Measurements from ENCODE around the gene GPSM3. TPM values are rescaled to one million over a fixed set of nuclear protein-coding genes. Genes with fewer than 3 reads are reported as not detected.
A peak's percentile ranks its signal among the peaks of the same experiment; 100 is the strongest.
"Not testable (repeated sequence)": the region's sequence is repeated elsewhere in the genome, so short reads cannot be mapped to it uniquely, and the experiment has no call there.

GPSM3 gene
- total RNA-seq, 1 donor from 2014 or later, result 20.8 TPM

DNA sequence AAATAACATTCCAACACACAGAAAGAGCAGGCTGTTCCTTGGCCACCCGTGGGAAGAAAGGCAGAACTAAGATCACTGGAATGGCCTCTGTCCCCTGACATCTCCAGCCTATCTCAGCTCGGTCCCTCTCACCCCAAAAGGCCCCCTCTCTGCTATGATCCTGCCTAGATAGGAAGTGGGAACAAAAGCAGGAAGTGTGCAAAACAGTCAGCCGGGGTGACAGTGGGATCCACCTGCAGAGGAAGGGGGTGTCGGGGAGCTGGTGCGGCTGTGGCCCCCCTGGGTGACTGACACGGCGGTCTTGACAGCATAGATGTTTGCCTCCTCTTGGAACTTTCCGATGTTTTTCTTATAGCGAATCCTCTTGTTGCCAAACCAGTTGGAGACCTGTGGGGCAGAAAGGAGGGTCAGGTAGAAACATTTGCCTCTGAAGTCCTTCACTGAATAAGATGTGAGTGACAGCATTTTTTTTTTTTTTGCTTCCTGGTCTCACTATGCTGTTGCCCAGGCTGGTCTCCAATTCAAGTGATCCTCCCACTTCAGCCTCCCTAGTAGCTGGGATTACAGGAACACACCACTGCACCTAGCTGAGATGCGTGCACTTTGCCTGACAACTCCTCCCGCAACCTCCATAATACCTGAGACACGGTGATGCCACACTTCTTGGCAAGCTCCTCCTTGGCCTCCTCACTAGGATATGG, 5.3 kb downstream of the GPSM3 start:
- Histone ChIP-seq H3K27me3 (ENCODE audit: control insufficient read depth, insufficient read depth, low read length) (no peaks in the 10 kb centered on the region), H3K36me3 (ENCODE audit: control insufficient read depth, insufficient read depth, low read length) (no peaks in the 10 kb centered on the region), H3K4me3 (ENCODE audit: low read depth, low read length) (no peak overlapping the region)
- TF ChIP-seq, protein P1, sequence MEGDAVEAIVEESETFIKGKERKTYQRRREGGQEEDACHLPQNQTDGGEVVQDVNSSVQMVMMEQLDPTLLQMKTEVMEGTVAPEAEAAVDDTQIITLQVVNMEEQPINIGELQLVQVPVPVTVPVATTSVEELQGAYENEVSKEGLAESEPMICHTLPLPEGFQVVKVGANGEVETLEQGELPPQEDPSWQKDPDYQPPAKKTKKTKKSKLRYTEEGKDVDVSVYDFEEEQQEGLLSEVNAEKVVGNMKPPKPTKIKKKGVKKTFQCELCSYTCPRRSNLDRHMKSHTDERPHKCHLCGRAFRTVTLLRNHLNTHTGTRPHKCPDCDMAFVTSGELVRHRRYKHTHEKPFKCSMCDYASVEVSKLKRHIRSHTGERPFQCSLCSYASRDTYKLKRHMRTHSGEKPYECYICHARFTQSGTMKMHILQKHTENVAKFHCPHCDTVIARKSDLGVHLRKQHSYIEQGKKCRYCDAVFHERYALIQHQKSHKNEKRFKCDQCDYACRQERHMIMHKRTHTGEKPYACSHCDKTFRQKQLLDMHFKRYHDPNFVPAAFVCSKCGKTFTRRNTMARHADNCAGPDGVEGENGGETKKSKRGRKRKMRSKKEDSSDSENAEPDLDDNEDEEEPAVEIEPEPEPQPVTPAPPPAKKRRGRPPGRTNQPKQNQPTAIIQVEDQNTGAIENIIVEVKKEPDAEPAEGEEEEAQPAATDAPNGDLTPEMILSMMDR (IDR thresholded peaks at IDR 0.05; ENCODE audit: insufficient read depth, low read length, poor library complexity, severe bottlenecking), result no peak
- no peak for DNase-seq (ENCODE audit: low read depth)

DNA sequence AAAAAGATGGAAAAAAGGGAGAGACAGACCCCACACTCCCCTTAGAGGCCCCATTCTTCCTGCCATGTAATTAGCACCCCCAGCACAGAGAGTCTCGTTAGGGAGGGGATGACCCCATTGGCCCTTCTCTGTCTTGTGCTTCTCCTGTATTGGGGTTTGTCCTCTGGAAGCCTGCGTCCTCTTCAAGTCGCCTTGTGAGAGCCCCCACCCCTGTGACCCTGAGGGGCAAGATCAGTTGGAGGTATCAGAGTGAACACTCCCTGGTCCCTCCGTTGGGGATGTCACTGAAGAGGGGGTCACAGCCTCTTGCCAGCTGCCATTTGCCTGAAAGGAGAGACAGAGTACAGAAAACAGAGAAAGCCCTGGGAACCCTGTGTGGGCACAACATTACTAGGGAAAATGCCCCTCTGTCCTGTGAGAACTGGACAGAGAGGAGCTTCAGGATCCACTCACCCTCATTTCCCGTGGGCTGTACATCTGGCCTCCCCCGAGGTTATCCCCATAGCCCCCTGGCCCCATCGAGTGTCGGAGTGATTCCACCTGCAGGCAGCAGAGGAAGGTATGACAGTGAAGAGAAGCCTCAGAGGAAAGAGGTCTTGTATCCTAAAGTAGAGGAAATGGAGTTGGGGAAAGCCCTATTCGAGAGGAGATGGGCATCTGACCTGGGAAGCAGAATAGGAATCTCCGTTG, 6.1 kb downstream of the GPSM3 start:
- H3K36me3 ChIP-seq (ENCODE audit: control insufficient read depth, insufficient read depth, low read length), result not testable (repeated sequence)

DNA sequence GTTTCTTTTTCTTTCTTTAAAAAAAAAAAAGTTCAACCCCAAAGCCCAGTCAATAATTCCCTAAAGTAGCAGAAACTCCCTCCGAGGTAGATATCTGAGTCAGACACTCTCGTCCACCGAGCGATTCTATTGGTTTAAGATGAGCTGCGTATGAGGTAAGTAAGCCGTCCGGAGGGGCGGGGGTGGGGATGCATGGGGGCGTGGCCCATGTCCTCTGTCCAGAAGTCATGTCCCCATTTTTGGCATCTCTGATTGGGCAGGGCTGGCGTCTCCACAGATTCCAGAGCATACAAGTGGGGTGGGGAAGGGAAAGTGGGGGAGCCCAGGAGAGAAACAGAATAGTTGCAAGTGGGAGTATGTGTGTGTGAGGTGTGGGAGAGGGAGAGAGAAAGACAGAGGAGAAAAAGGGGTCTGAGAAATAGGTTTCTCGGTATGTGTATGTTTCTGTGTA, 6.7 kb downstream of the GPSM3 start:
- peak; percentile 73 for DNase-seq (ENCODE audit: low read depth)
- not testable (repeated sequence) for H3K27me3 ChIP-seq (ENCODE audit: control insufficient read depth, insufficient read depth, low read length); H3K36me3 ChIP-seq (ENCODE audit: control insufficient read depth, insufficient read depth, low read length); H3K4me3 ChIP-seq (ENCODE audit: low read depth, low read length)

More for the DNA sequence above, 6.1 kb downstream of the GPSM3 start:
- not testable (repeated sequence) for H3K27me3 ChIP-seq (ENCODE audit: control insufficient read depth, insufficient read depth, low read length); H3K4me3 ChIP-seq (ENCODE audit: low read depth, low read length); DNase-seq (ENCODE audit: low read depth)

DNA sequence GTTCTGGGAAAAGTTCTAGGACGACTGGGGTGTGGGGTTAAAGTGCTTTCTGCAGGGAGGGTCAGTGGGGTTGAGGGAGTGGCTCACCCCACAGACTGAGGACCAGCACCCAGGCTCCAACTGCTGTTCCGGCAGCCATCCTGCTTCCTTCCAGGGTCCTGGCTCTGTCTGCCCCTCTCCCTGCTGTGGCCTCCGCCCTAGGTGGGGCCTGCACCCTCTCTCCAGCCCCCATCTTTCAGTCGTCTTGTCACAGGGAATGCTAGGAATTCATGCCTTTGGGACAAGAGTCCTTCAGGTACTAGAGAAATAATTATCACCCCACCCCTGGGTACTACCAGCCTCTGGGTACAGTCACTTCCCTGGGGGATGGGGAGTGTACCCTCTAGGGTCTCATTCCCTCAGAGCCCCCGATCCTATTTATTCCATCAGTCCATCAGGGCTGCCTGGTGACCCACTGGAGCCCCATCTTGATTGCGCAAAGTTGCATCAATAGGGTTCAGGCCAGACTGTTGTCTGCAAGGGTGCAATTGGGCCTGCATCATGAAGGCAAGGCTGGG, 8.3 kb downstream of the GPSM3 start, which contains the start of gene AGER:
Gene AGER (minus strand): TSS at position 170 of the 557 bp plus-strand sequence. CDS start 31 bp downstream, at position 139.
- DNase-seq (ENCODE audit: low read depth), result no peak
- no peak within 1 kb of the TSS for H3K4me3 ChIP-seq (ENCODE audit: low read depth, low read length)
- H3K27me3 ChIP-seq (ENCODE audit: control insufficient read depth, insufficient read depth, low read length), result no peaks in the 10 kb centered on the region
- no peaks in the 10 kb centered on the region for H3K36me3 ChIP-seq (ENCODE audit: control insufficient read depth, insufficient read depth, low read length)
- TF ChIP-seq, protein P1 (IDR thresholded peaks at IDR 0.05; ENCODE audit: insufficient read depth, low read length, poor library complexity, severe bottlenecking), result no peak

DNA sequence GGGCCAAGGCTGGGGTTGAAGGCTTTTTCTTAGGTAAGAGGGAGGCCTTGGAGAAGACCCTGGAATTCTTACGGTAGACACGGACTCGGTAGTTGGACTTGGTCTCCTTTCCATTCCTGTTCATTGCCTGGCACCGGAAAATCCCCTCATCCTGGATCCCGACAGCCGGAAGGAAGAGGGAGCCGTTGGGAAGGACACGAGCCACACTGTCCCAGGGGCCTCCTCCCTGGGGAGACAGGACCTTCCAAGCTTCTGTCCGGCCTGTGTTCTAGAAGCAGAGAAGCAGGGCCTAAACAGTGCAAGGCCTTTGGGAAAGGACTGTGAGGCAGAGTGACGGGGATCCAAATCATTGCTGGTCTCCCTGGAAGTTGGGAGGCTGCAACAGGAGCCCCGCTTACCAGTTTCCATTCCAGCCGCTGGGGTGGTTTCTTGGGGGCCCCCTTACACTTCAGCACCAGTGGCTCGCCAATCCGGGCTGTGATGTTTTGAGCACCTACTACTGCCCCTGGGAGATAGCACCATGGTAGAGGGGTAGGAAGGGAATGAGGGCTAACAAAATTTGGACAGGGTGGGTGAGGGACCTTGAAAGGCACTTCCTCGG, 8.9 kb downstream of the GPSM3 start:
- H3K4me3 ChIP-seq (ENCODE audit: low read depth, low read length), result no peak overlapping the region
- H3K36me3 ChIP-seq (ENCODE audit: control insufficient read depth, insufficient read depth, low read length), result no peaks in the 10 kb centered on the region
- no peaks in the 10 kb centered on the region for H3K27me3 ChIP-seq (ENCODE audit: control insufficient read depth, insufficient read depth, low read length)
- TF ChIP-seq, protein P1 (IDR thresholded peaks at IDR 0.05; ENCODE audit: insufficient read depth, low read length, poor library complexity, severe bottlenecking), result no peak
- no peak for DNase-seq (ENCODE audit: low read depth)

DNA sequence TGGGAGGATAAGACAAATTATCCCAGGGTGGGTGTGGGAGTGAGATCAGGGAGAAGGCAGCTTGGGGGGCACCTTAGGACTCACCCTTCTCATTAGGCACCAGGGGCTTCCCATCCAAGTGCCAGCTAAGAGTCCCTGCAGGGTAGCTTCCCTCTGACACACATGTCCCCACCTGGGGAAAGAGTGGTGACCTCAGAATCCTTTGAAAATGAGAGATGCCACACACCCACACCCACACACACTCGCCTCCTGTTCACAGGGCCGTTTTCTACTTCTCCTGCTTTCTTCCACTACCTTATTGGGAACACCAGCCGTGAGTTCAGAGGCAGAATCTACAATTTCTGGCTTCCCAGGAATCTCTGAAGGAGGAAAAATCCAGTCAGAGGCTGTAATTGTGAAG, 9.4 kb downstream of the GPSM3 start:
- no peak for DNase-seq (ENCODE audit: low read depth)
- TF ChIP-seq, protein P1 (IDR thresholded peaks at IDR 0.05; ENCODE audit: insufficient read depth, low read length, poor library complexity, severe bottlenecking), result no peak
- H3K27me3 ChIP-seq (ENCODE audit: control insufficient read depth, insufficient read depth, low read length), result no peaks in the 10 kb centered on the region
- H3K36me3 ChIP-seq (ENCODE audit: control insufficient read depth, insufficient read depth, low read length), result no peaks in the 10 kb centered on the region
- no peak overlapping the region for H3K4me3 ChIP-seq (ENCODE audit: low read depth, low read length)

Measured in kidney epithelial cell (primary cell).